LHCN-M2 (cell line): ENCODE data around the gene LRRC8C. TPM values are rescaled to one million over a fixed set of nuclear protein-coding genes. Genes with fewer than 3 reads are reported as not detected.
A peak's percentile ranks its signal among the peaks of the same experiment; 100 is the strongest.

ENCODE experiments used
- DNase-seq: peaks from one replicate; pipeline ENCODE4 v3.0.0-alpha.2; 2012; ENCODE audit warnings: low read depth
- total RNA-seq: library from RNA; depleted of rRNA; stranded (reverse); fragments of >200 nt; gene quantifications from 2 replicates; pipeline ENCODE4 v1.2.3, GENCODE V29; 2014

The LRRC8C gene
- total RNA-seq, 1 experiment from 2014 or later: 4.8 TPM

DNA sequence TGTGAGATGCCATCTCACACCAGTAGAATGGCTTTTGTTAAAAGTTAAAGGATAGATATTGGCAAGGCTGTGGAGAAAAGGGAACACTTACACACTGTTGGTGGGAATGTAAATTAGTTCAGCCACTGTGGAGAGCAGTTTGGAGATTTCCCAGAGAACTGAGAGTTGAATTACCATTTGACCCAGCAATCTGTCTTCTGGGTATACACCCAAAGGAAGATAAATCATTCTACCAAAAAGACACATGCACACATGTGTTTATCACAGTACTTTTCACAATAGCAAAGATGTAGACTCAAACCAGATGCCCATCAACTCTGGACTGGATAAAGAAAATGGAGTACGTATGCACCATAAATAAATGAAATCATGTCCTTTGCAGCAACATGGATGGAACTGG, 99.3 kb downstream of the LRRC8C start:
- no peak for DNase-seq

DNA sequence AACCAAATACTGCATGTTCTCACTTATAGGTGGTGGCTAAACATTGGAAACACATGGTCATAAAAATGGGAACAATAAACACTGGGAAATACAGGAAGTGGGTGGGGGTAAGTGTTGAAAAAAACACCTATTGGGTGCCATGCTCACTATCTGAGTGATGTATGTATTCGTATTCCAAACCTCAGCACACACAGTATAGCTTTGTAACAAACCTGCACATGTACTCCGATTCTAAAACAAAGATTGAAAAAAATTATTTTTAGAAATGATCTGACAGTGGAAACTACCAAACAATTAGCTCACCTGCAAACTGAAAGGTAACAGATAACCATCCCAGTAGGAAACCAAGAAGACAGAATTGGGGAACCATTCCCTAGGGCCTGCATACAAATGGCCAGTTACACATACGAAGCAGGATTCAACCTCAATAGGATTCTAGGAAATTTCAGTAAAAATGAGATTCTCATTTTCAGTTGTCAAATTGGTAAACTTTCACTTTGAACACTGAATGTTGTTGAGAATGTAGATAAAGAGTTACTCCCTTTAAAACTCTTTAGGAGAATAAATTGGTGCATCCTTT, 99.8 kb downstream of the LRRC8C start:
- no peak for DNase-seq

DNA sequence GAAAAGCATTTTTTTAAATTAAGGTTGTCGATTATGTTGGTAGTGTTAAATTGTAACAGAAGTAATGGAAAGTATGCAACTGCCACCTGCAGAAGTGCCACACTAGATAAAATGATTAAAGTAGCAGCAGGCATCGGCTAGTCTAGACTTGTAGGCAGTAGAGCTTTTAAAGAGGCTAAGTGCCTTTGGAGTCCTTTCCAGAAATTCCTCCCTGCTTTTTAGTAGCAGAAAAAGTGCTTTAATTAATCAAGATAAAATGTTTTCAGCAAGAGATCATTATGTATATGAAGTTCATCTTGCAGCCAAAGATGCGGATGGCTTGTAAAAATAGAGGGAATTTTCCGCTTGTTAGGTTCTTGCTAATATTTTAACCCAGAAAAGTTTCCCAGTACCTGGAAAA, 100.8 kb downstream of the LRRC8C start:
- no peak for DNase-seq

DNA sequence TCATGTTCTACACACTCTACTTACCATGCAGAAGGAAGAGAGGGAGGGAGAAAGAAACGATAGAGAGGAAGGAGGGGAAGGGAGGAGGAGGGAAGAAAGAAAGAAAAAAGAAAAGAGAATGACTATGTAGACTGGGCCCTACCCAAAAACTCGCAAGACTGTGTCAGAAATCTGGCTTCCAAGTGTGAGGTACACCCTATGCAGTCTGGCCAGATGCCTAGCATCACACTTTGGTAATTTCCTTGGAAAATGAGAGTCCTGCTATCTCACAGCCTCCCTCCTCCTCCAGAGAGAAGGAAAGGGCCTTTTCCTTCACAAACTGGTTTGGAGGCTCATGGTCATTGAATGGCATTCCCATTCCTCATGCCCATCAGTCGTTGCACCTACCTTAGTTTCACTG, 101.5 kb downstream of the LRRC8C start:
- DNase-seq: no peak

DNA sequence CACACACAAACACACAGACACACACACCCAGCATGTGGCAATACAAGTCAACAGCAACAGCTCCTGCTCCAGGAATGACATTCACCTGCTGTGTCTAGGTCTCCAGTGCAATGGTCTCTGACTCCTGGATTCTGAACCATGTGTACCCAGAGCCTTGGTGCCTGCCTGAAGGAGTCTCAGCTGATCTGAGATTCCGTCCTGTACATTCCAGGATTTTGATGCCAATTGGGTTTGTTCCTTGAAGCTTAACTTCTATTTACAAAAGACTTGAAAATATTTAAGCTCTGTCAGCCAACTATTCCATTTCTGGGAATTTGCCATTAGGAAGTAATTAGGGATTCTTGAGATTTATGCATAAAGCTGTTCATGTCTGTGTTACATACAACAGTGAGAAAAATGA, 102.6 kb downstream of the LRRC8C start:
- DNase-seq: no peak

DNA sequence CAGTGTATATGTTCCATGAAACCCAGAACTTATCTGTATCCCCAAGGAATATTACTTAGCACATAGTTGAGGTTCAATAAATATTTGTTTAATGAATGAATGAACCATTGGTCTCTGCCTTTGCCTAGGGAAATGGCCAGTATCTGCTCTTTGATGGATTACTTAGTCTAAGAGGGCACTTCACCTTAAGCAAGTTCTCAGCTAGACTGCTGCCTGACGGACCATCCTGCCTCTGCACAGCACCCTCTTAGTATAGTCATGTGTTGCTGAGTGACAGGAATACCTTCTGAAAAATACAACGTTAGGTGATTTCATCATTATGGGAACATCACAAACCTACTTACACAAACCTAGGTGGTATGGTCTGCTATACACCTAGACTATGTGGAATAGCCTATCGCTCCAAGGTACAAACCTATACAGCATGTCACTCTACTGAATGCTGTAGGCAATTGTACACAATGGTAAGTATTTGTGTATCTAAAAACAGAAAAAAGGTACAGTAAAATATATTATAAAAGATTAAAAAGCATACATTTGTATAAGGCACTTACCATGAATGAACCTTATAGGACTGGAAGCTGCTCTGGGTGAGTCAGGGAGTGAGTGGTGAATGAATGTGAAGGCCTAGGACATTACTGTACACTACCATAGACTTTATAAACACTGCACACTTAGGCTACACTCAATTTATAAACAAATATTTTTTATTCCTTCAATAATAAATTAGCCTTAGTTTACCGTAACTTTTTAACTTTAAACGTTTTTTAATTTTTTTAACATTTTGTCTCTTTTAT, 104.2 kb downstream of the LRRC8C start:
- no peak for DNase-seq

DNA sequence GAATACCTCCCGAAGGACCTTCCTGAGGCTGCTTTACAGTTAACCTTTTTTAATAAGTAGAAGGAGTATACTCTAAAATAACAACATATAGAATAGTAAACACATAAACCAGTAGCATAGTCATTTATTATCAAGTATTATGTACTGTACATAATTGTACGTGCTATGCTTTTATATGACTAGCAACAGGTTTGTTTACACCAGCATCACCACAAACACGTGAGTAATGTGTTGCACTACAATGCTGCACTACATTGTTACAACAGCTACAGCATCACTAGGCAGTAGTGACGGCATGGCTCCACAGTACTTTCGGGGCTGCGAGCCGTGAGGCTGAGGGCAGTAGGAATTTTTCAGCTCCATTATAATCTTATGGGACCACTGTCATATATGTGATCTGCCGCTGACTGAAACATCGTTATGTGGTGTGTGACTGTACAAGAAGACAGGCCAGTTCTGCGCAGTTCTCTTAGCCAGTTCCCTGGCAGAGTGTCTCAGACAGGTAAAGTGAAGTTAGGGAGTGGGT, 105.1 kb downstream of the LRRC8C start:
- DNase-seq: no peak

DNA sequence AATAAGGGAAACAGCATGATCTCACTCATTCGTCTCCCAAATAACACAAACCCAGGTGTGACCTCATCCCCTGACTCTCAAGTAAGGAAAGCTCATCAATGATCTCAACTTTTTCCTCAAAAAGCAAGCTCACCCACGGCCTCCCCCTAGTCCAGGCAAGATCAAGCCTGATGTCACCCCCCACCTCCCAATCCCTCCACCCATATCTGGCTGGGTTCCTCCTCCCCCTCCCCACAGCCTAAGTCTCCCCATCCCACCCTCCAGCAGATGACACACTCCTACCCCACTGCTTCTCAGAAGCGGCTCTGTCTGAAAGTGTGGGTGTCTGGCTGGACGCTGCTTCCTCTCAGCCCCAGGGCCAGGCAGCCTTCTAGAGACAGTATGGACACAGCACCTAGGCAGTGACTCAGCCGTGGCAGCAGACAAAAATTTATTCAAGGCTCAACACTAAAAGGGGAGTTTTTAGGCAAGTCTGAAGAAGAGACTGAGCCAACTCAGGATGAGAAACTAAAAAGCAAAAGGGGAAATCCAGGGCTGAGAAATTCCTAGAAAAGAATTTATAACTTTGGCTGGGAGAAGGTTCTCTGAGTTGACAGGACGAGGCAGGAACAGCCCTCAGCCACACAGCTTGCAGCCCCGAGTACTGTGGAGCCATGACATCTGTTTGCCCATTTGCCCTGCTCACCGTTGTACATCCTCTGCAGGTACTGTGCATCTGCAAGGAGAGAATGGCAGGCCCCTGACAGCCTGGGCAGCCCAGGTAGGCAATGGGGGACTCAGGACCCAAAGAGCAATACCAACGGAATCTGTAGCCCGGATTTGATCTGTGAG, 106.3 kb downstream of the LRRC8C start:
- DNase-seq: no peak

DNA sequence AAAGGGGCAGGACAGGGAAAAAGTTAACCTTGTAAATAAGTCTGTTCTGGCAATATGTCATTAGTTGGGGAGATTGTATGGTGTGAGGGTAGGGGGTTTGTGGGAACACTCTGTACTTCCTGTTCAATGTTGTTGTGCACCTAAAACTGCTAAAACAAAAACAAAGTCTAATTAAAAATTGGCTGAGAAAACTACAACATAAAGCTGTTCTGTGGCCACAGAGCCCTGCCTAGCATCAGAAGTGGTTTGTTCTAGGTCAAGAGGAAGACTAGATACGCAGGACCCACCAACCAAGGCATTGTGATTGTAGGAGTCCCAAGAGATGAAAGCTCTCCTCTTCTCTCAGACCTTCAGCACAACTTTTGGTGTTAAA, 106.9 kb downstream of the LRRC8C start:
- DNase-seq: no peak

DNA sequence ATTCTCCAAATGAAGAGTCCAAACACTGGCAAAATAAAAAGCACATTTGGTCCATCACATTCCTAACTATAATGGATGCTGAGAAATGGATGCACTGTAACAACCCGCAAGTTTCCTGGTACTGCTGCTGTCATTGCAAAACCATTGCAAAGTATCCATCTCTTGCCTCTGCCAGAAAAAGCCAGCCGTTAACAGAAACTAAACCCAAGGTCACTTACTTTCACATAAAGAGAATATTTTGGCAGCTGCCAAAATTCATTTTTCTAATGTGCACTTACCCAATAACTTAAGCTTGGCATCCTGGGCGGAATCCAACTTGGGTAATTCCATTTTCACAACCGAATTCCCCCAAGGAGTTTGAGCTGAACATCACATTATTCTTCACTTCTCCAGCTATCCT, 110.9 kb downstream of the LRRC8C start:
- peak; percentile 68 for DNase-seq

DNA sequence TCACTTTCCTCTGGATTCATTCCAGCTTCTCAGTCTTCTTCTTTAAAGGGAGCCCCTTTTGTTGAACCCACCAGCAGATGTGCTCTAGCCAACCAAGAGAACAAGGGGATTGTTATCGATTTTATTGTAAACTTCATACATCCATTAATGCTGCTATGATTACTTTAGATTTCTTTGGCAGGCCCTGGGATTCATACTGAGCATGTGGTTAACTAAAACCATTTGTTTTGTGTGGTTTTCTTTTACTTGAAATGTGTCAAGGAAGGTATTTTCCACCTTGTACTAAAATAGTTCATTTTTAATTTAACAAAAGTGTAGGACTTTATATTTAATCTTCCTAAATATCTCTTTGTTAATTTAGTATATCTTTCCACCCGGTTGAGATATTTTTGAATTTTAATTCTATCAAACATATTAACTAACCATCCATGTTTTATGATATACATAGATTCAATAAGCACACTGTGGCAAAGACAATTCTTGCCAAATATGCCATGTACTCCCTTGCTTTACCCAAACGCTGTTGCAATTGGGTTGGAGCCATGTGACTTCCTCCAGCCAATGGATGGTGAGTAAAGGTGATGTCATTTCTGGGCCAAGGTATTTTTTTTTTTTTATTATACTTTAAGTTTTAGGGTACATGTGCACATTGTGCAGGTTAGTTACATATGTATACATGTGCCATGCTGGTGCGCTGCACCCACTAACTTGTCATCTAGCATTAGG, 113.7 kb downstream of the LRRC8C start:
- no peak for DNase-seq

DNA sequence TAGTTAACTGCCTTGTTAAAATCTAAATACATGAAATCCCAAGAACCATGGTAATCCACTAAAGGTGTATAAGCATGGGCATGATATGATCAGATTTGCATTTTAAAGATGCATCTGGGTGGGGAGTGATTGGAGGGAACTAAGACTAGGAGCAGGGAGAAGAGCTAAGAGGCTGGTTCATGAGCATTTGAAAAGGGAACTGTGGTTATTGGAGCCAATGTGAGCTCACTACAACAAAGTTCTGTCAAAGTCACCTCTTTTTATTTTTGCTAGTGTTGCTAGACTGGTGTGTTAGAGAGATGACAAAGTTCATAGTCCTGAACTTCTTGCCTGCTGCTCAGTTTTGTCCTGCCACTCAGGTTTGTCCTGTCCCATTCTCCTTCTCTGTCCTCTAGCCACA, 120.8 kb downstream of the LRRC8C start:
- no peak for DNase-seq

DNA sequence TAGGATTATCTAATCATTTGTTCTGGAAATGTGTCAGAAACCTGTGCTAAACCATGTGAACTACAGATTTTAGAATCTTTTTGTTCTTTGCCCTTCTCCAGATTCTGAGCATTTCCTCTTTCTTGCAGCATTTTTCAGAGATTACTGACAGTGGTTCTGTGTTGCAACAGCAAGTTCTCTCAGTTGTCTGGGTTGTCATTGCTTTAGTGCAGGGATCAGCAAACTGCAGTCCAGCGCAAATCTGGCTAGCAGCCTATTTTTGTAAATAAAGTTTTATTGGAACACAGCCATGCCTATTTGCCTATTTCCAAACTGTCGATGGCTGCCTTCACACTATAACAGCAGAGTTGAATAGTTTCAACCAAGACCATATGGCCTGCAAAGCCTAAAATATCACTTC, 121.6 kb downstream of the LRRC8C start:
- peak; percentile 19 for DNase-seq

DNA sequence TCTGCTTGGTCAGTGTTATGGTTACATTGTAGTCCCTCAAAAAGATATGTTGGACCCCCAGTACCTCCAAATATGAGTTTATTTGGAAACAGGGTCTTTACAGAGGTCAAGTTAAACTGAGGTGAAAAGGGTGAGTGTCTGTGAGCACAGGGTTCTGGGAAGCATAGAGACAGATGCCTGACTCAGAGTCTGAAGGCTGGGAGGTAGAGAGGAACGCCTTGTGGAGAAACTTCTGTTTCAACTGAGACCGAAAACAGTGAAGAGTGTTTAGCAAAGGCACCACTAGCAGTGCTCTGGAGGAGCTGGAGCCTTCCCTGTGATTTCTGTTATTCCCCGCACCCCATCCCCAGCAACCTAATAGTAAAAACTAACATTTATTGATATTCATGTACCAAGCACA, 122.7 kb downstream of the LRRC8C start:
- no peak for DNase-seq

DNA sequence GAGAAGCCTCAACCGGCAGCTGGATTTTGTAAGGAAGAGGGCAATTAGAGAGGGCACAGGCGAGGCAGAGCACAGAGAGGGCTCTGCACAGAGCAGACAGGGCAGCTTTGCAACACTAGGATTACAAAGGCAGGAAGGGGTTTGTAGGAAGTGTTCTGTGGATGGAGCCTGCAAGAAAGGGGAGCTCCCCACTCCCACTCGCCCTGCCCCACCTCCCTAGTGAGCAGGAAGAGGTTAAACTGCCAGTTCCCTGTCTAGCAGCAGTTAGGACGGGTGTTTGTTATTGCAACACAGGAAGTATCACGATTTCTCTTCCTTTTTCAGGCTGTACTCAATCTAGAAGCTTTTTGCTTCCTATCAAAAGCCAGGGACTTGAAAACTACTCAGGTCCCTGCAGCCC, 124.6 kb downstream of the LRRC8C start:
- peak; percentile 25 for DNase-seq

DNA sequence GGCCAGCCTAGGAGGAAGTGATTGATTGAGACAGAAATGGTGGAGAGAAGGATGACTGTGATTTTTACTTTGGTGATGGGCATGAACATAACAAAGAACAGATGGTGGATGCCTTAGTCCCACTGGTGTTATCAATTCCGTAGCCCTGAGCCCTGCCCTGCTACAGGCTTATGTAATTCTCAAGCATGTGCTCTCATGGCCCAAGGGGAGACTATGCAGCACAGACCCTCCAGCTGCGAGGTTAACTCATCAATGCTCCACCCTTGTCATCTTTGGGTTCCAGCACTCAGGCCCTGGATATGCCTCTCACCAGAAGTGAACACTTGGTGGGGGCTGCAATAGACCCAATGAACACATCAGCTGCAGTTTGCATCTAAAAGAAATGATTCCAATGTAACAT, 125.2 kb downstream of the LRRC8C start:
- DNase-seq: no peak

DNA sequence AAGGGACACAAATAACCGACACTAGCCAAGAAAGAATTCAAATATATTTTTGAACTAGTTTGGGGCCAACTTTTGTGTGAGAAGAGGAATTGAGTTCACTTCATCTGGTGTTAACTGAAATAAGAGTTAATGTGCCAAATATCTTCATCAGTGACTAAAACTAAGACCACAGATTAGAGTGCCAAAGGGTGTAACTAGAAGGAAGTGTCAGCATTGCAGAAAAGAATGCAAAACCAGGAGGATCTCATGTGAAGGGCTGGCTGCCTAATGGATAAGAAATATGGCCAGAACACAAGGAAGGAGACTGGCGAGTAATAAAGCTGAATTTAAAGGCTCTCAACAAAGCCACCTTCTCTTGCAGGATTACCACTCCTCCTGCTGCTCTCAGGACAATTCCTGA, 126.1 kb downstream of the LRRC8C start:
- no peak for DNase-seq

DNA sequence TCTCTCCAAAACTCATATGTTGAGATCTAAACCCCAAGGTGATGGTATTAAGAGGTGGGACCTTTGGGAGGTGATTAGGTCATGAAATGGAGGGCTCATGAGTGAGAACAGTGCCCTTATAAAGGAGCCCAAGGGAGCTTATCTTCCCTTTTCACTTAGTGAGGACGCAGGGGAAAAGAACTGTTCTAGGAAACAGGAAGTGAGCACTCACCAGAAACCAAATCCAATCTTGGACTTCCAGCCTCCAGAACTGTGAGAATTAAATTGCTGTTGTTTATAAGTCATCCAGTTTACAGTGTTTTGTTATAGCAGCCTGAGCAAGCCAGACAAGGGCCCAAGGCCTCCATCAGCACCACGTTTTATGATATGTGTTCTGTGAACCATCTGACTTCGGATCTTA, 127.6 kb downstream of the LRRC8C start:
- no peak for DNase-seq

DNA sequence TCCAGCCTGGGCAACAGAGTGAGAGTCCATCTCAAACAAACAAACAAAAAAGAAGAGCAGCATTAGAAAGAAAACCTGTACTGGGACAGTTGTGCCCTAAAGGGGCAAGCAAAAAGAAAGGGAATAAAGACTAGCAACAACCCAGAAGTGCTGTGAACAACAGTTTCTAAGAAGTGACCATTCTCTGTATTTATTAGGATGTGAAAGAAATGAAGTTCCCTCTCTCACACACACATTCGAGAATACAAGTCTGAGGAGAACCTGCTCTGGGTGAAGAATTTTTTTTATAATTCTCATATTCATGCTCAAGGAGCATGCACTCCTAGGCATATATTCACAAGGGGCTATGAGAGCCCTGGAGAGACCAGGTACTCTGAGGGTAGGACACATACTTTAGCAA, 128.4 kb downstream of the LRRC8C start:
- no peak for DNase-seq

DNA sequence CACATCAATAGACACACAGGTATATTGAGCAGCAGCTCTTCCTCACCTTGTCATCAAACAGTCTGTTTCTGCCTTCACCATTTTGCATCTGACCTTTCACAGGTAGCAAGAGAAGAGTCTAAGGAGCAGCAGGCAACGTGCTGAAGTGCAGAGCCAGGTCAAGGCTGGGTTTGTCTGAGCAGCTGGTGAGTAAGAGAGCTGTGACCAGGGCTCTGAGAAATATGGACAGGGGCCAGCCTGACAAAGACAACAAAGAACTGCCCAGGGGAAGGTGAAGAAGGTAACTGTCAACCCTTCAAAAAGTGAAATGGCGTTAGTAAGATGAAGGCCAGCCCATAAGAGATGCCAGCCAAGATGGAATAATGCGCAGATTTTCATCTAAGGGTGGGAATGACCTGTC, 129.0 kb downstream of the LRRC8C start:
- no peak for DNase-seq

DNA sequence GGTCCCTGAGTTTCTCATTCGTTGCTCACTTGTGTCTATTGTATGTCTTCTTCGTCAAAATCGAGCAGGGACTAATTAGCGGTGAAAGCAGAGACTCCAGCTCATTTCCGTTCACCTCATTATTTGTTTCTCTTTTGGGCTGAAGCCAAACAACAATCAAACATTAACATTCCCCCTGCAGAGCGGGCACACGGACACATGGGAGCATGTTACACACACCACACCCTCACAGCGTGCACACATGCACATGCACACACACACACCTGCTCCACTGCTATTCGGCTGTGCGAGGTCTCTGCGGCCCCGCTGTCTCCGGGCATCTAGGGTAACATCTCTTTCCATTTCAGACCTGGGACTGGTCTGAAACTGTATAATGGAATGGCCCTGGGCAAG, 129.5 kb downstream of the LRRC8C start:
- DNase-seq: no peak
